ENCODE measurements around the gene MYOZ2.

MYOZ2 gene

DNA sequence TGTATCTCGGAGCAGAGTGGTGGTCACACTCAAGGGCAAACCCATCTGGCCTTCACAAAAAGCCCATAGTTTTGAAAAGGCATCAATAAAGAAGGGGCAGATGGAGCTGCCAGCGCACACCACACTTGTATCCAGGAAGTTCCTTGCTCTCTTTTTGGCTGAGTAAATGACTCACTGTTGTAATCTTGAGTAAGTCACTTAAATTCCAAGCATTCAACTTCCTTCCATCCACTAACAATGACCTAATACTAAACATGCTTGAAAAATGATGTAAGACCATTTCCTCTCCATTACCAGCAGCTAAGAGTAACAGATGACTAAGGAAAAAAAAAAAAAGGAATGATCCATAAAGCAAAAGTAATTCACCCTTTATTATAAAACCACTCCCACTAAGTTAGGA, 32.4 kb upstream of the MYOZ2 start (continued):
- no peak for TF ChIP-seq ZNF473 (tag by site-specific recombination; IDR thresholded peaks at IDR 0.05)

DNA sequence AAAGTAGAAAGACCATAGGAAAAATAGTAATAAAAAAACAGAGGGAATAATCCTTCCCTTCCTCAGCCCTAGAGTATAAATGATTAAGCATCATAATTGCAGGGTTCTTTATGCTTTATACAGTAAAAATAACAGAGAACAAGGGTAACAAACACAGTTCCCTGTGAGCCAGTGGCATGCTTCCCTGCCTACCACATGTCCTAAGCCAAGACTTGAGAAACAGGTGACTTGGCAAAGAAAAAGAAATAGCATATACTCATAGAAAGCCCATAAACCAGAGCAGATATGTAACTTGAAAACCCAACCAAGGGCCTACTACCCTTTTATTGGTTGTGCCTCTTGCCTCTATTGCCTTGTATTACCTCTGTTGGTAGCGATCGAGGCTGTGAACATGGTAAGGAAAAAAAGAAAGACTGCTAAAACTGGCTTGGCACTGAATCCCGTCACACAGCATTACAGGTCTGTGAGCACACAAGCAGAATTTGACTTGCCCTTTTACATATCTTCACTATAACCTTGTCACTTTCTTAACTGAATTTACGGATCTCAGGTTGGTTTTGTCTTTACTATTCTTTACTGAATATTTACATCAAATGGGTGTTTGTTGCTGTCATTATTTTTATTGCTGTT, 30.9 kb upstream of the MYOZ2 start:
- no peaks in the 10 kb centered on the region for H3K9me3 ChIP-seq (ENCODE audit: control insufficient read depth, insufficient read depth, low read depth, low read length)
- CTCF ChIA-PET, result interaction anchor here (0.9 kb wide), 2 partner anchors 19 to 121 kb away, joined by 3 to 4 read pairs; no protein-coding TSS in a partner anchor
- no peaks in the 10 kb centered on the region for H3K36me3 ChIP-seq (ENCODE audit: control insufficient read depth in 2 of 2, insufficient read depth in 1 of 2, low read length in 2 of 2)
- POLR2A ChIA-PET, result no interaction called here
- no peaks in the 10 kb centered on the region for H3K4me1 ChIP-seq (ENCODE audit: control insufficient read depth, insufficient read depth, low read length)
- H3K4me3 ChIP-seq (ENCODE audit: low read depth, low read length), result no peak overlapping the region
- TF ChIP-seq TCF7L2 (IDR thresholded peaks at IDR 0.05; ENCODE audit: borderline replicate concordance, low read depth, low read length) (no peak), ZNF585B (tag by site-specific recombination; IDR thresholded peaks at IDR 0.05) (no peak), ZNF792 (tag by site-specific recombination; IDR thresholded peaks at IDR 0.05) (no peak), ZNF560 (tag by site-specific recombination; IDR thresholded peaks at IDR 0.05; ENCODE audit: borderline replicate concordance) (no peak), ZFP3 (tag by site-specific recombination; IDR thresholded peaks at IDR 0.05; ENCODE audit: low read depth) (no peak), ZNF544 (tag by site-specific recombination; IDR thresholded peaks at IDR 0.05) (no peak), ZNF112 (tag by site-specific recombination; IDR thresholded peaks at IDR 0.05) (no peak), KLF16 (tag by site-specific recombination; IDR thresholded peaks at IDR 0.05) (no peak), ZNF211 (tag by site-specific recombination; IDR thresholded peaks at IDR 0.05; ENCODE audit: low read depth) (no peak), ZNF248 (tag by site-specific recombination; IDR thresholded peaks at IDR 0.05) (no peak), ZNF580 (tag by site-specific recombination; IDR thresholded peaks at IDR 0.05) (no peak), ZNF558 (tag by site-specific recombination; IDR thresholded peaks at IDR 0.05) (no peak), SCRT1 (tag by site-specific recombination; IDR thresholded peaks at IDR 0.05; ENCODE audit: borderline replicate concordance) (no peak), ZNF785 (tag by site-specific recombination; IDR thresholded peaks at IDR 0.05) (no peak), ZNF146 (tag by site-specific recombination; IDR thresholded peaks at IDR 0.05) (no peak), ZNF140 (tag by site-specific recombination; IDR thresholded peaks at IDR 0.05) (no peak), ZNF747 (tag by site-specific recombination; IDR thresholded peaks at IDR 0.05) (no peak), BCL11A (tag by site-specific recombination; IDR thresholded peaks at IDR 0.05; ENCODE audit: low read depth) (no peak)
- TF ChIP-seq, protein P1, sequence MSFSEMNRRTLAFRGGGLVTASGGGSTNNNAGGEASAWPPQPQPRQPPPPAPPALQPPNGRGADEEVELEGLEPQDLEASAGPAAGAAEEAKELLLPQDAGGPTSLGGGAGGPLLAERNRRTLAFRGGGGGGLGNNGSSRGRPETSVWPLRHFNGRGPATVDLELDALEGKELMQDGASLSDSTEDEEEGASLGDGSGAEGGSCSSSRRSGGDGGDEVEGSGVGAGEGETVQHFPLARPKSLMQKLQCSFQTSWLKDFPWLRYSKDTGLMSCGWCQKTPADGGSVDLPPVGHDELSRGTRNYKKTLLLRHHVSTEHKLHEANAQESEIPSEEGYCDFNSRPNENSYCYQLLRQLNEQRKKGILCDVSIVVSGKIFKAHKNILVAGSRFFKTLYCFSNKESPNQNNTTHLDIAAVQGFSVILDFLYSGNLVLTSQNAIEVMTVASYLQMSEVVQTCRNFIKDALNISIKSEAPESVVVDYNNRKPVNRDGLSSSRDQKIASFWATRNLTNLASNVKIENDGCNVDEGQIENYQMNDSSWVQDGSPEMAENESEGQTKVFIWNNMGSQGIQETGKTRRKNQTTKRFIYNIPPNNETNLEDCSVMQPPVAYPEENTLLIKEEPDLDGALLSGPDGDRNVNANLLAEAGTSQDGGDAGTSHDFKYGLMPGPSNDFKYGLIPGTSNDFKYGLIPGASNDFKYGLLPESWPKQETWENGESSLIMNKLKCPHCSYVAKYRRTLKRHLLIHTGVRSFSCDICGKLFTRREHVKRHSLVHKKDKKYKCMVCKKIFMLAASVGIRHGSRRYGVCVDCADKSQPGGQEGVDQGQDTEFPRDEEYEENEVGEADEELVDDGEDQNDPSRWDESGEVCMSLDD (tag by site-specific recombination; IDR thresholded peaks at IDR 0.05), result no peak
- no peak overlapping the region for H3K27ac ChIP-seq (ENCODE audit: extremely low read depth, low read depth, low read length)

GRCh38 chr4:119105605-119106004, 30.0 kb upstream of the MYOZ2 start:
- Histone ChIP-seq H3K4me1 (ENCODE audit: control insufficient read depth, insufficient read depth, low read length) (no peaks in the 10 kb centered on the region), H3K27ac (ENCODE audit: extremely low read depth, low read depth, low read length) (no peak overlapping the region), H3K36me3 (ENCODE audit: control insufficient read depth in 2 of 2, insufficient read depth in 1 of 2, low read length in 2 of 2) (no peaks in the 10 kb centered on the region), H3K9me3 (ENCODE audit: control insufficient read depth, insufficient read depth, low read depth, low read length) (no peaks in the 10 kb centered on the region), H3K4me3 (ENCODE audit: low read depth, low read length) (no peak overlapping the region)
- ChIA-PET CTCF (interaction anchor here (0.9 kb wide), 1 partner anchor 18 kb away, joined by 3 read pairs; no protein-coding TSS in a partner anchor), POLR2A (interaction anchor here (1.2 kb wide), 1 partner anchor 107 kb away, joined by 3 read pairs; no protein-coding TSS in a partner anchor)
- TF ChIP-seq ZNF473 (tag by site-specific recombination; IDR thresholded peaks at IDR 0.05) (no peak), ZNF623 (tag by site-specific recombination; IDR thresholded peaks at IDR 0.05) (no peak), ZNF302 (tag by site-specific recombination; IDR thresholded peaks at IDR 0.05; ENCODE audit: low read depth) (no peak), PRDM10 (tag by site-specific recombination; IDR thresholded peaks at IDR 0.05) (no peak), ZNF426 (tag by site-specific recombination; IDR thresholded peaks at IDR 0.05) (no peak), ZNF544 (tag by site-specific recombination; IDR thresholded peaks at IDR 0.05) (no peak), ZNF521 (tag by site-specific recombination; IDR thresholded peaks at IDR 0.05) (no peak), ZSCAN23 (tag by site-specific recombination; IDR thresholded peaks at IDR 0.05) (no peak), PBX3 (CRISPR knock-in tag; IDR thresholded peaks at IDR 0.05) (no peak), ZBTB8A (tag by site-specific recombination; IDR thresholded peaks at IDR 0.05) (no peak)
